ENCODE data around the gene IL1F10. TPM values are rescaled to one million over a fixed set of nuclear protein-coding genes. Genes with fewer than 3 reads are reported as not detected.

Gene IL1F10
- total RNA-seq, 2 experiments from 2014 or later, result not detected

- CTCF ChIA-PET, result interaction anchor here (0.7 to 1.5 kb wide), 6 partner anchors 8 to 183 kb away, joined by 3 to 6 read pairs (median 3); no protein-coding TSS in a partner anchor
- ATAC-seq (no peak), DNase-seq (no peak)
- no peaks in the 10 kb centered on the region for H3K4me1 Mint-ChIP-seq (ENCODE audit: low read depth)
- no peak overlapping the region for H3K4me3 Mint-ChIP-seq
- no peak for TF ChIP-seq CTCF (IDR thresholded peaks at IDR 0.05)
- intact Hi-C loops (cut with micrococcal nuclease), result no loop called here
- POLR2A ChIA-PET, result no interaction called here
- H3K27me3 Mint-ChIP-seq, result no peaks in the 10 kb centered on the region
- no peak overlapping the region for H3K27ac Mint-ChIP-seq
- no peaks in the 10 kb centered on the region for H3K9me3 Mint-ChIP-seq
- no peaks in the 10 kb centered on the region for H3K36me3 Mint-ChIP-seq (ENCODE audit: low read depth)
These were observed 479 bp downstream of the IL1F10 start for GRCh38 chr2:113068249-113068648.

GRCh38 chr2:113068706-113069485 is 1.1 kb downstream of the IL1F10 start:
- intact Hi-C loops (cut with micrococcal nuclease), result no loop called here
- H3K27me3 Mint-ChIP-seq, result no peaks in the 10 kb centered on the region
- no peak overlapping the region for H3K4me3 Mint-ChIP-seq
- no peak for TF ChIP-seq CTCF (IDR thresholded peaks at IDR 0.05)
- ChIA-PET CTCF (interaction anchor here (1.0 to 1.8 kb wide), 7 partner anchors 8 to 183 kb away, joined by 3 to 10 read pairs (median 3); no protein-coding TSS in a partner anchor), POLR2A (no interaction called here)
- ATAC-seq (no peak), DNase-seq (no peak)
- no peaks in the 10 kb centered on the region for H3K9me3 Mint-ChIP-seq
- H3K4me1 Mint-ChIP-seq (ENCODE audit: low read depth), result no peaks in the 10 kb centered on the region
- H3K36me3 Mint-ChIP-seq (ENCODE audit: low read depth), result no peaks in the 10 kb centered on the region
- no peak overlapping the region for H3K27ac Mint-ChIP-seq

DNA sequence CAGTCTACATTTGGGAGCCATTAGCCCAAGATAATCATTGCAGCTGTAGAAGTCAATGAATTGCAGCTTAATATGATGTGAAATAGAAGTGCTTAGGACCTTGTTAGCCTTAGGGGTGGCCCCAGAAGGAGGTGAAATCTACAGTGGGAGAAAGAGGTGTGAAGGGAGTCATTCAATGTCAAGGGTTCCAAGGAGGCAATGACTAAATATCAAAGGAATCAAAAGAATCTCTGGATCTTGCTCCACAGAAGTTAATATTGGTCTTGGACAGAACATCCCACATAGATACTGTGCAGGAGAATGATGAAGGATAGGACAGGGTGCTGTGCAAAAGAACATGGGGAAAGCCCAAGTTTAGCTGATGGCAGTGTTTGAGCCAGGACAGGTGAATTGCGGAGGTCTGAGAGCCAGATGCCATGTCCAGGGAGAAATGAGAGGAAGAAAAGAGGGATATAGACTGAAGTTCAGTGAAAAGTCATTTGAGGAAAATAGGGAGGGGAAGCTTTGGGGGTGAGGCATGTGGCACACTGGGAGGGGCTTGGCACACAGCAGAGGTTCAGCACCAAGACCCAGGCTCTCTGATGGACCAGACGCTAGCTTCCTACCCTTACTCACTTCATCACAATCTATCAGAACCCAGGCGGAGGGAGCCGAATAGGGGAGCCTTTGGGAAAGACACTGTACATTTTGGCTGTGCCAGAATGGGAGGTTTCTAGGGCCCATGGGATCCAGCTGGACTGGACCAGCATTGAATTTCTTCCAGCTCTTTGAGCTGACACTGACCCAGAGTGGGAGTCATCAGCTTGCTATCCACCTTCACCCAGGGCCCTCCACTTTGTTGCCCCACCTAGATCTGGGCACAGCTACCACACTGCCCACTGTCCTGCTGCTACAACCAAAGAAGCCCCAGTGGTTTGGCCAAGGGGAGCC is 2.2 kb downstream of the IL1F10 start:
- CTCF ChIA-PET, result interaction anchor here (1.0 to 1.8 kb wide), 3 partner anchors 10 to 68 kb away, joined by 3 to 10 read pairs (median 4); no protein-coding TSS in a partner anchor
- intact Hi-C loops (cut with micrococcal nuclease), result no loop called here
- Mint-ChIP-seq H3K27me3 (no peaks in the 10 kb centered on the region), H3K9me3 (no peaks in the 10 kb centered on the region), H3K27ac (no peak overlapping the region), H3K4me3 (no peak overlapping the region), H3K4me1 (ENCODE audit: low read depth) (peaks cover 4% of the 10 kb centered on the region), H3K36me3 (ENCODE audit: low read depth) (no peaks in the 10 kb centered on the region)
- ATAC-seq (no peak), DNase-seq (no peak)
- POLR2A ChIA-PET, result no interaction called here
- no peak for TF ChIP-seq CTCF (IDR thresholded peaks at IDR 0.05)

GRCh38 chr2:113070606-113070975 is 2.8 kb downstream of the IL1F10 start:
- POLR2A ChIA-PET, result no interaction called here
- intact Hi-C loops (cut with micrococcal nuclease), result no loop called here
- TF ChIP-seq CTCF (IDR thresholded peaks at IDR 0.05), result no peak
- Mint-ChIP-seq H3K4me3 (no peak overlapping the region), H3K27ac (no peak overlapping the region), H3K4me1 (ENCODE audit: low read depth) (peaks cover 10% of the 10 kb centered on the region), H3K36me3 (ENCODE audit: low read depth) (no peaks in the 10 kb centered on the region), H3K9me3 (no peaks in the 10 kb centered on the region), H3K27me3 (no peaks in the 10 kb centered on the region)
- ATAC-seq (no peak), DNase-seq (no peak)
- CTCF ChIA-PET, result interaction anchor here (1.0 to 1.8 kb wide), 2 partner anchors 9 to 68 kb away, joined by 4 to 10 read pairs; no protein-coding TSS in a partner anchor

Measured in activated CD8-positive, alpha-beta T cell treated with anti-CD3 and anti-CD28 coated beads for 36 hours (primary cell).